GM19025 (cell line): ENCODE data around the gene ENAH.

Experiments used
- ATAC-seq: cut with Tn5 transposase; IDR thresholded peaks from one replicate; pipeline ENCODE4 v1.9.1; 2021; ENCODE audit warnings: mild to moderate bottlenecking, low read depth, moderate library complexity; ENCODE audit not compliant: unreplicated experiment

Gene ENAH

GRCh38 chr1:225462714-225463574 lies 190.0 kb downstream of the ENAH start:
- no peak for ATAC-seq

DNA sequence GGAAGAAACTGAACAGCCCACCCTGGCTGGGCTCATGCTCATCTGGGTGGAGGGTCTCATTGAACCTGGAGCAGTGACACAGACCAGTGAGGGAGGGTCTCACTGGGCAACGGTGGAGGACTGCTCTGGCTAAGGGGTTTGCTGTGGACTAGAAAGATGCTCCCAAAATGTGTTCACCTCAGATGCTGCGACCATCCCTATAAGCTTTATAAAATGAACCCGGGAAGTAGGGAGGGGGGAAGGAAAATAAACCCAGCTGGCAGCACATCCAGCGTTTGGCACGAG lies 190.6 kb downstream of the ENAH start:
- no peak for ATAC-seq

DNA sequence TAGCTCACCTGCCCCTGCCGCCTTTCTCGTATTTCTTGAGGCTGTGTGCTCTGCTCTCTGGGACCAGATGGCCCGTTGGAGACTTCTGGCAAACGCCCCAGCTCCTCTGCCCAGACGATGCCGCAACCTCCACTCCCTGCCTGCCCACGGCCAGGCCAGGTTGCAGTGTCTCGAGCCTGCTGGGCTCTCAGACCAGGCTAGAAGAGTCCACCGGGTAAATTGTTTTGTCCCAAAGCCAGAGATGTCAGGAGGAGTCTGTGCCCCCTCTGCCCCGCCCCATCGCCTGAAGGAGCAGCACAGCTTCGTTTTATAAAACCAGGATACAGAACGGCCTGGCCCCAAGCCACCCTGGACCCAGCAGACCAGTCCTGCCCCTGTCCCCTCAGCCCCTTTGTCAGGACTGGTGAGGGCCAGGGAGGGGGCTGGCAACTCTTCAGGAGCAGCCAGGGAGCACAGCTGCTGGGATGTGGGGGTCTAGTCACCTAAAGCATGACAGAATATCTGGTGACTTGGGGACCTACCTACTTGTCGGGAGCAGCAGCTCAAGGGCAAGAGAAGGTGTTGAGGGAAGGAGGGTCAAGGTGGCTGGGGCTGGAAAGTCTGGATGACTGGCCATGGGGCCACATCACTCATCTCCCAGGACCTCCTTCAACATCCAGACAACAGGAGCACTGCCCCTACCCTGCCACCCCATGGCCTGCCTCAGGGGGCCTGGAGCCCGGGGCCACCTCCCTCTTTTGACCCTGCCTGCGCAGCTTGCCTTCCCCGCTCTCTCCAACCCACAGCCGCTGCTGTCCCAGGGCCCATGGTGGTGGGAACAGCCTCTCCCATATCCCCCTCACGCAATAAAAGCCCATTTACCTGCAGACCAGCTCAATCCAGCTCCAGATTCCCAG lies 191.1 kb downstream of the ENAH start:
- no peak for ATAC-seq

- no peak for ATAC-seq
Measured at GRCh38 chr1:225460737-225461532, 192.0 kb downstream of the ENAH start.

- no peak for ATAC-seq
Measured at GRCh38 chr1:225460021-225460736, 192.7 kb downstream of the ENAH start.

DNA sequence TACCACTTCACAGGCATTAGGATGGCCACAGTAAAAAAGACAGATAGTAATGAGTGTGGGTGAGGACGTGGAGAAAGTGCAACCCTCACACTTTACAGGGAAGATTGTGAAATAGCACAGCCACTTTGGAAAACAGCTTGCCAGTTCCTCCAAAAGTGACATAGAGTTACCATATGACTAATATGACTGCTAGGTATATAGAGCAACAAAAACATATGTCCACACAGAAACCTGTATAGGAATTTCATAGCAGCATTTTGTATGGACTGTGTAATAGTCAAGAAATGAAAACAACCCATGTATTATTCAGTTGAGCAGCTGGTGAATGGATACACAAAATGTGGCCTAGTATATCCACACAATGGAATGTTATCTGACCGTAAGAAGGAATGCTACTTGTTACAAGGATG lies 194.7 kb downstream of the ENAH start:
- no peak for ATAC-seq

- ATAC-seq, result peak; percentile 66
Measured at GRCh38 chr1:225454733-225455132, 198.2 kb downstream of the ENAH start.

- peak; percentile 23 for ATAC-seq
Measured at GRCh38 chr1:225453797-225454648, 198.9 kb downstream of the ENAH start.

DNA sequence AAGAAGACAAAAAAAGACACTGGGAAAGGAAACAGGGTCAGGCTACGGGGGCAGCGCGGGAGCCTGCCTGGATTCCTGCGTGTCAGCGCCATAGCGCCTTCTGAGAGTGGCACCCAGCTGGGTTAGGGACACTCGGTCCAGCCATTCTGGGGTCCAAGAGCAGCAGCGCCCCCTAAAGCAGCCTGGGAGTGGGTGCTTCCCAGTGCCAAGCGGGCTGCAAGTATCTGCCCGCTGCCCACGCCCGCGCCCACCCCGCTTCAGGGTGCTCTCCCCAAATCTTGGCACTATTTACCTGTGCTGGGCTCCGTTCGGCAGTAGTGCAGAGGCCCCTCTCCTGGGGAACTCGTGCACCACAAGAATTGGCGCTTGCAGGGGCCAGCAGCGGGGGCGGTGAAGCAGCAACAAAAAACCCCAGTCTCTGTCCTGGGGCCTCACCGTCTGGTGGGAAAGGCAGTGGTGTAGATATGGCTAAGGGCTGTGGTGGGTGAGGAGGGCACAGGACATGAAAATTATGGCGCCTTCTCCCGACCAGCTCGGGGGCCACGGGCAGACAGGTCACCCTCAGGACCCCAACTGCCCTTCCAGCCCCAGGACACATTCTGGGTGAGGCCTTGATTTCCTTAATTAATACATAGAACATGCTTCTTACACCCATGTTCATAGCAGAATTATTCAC lies 200.9 kb downstream of the ENAH start:
- ATAC-seq, result no peak

- no peak for ATAC-seq
Measured at GRCh38 chr1:225451340-225451739, 201.6 kb downstream of the ENAH start.

DNA sequence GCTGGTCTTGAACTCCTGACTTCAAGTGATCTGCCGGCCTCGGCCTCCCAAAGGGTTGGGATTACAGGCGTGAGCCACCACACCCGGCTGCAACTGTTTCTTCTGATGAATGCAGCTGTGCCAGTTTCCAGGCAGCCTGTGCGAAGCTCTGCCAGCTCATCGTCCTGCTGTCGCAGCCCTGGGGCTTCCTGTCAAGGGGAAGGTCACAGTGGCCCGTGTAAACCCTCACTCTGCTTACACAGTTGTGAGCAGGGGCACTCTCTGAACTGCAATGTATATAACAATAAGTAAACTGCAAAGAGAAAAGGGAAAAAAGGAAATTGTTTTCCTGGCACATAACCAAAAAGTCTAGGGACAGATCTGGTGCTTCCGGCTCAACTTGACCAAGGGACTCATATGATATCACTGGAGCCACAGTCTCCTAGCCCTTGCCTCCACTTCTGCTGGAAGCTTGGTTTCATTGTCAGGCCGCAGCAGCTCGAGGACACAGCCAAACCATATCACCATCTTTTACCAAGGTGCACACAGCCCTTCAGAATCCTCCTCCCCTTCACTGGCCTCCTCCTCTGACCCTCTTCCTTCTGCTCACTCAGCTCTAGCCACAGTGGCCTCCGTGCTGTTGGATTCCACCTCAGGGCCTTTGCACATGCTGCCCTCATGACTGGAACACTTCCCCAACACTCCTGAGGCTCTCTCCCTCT lies 202.3 kb downstream of the ENAH start:
- no peak for ATAC-seq

DNA sequence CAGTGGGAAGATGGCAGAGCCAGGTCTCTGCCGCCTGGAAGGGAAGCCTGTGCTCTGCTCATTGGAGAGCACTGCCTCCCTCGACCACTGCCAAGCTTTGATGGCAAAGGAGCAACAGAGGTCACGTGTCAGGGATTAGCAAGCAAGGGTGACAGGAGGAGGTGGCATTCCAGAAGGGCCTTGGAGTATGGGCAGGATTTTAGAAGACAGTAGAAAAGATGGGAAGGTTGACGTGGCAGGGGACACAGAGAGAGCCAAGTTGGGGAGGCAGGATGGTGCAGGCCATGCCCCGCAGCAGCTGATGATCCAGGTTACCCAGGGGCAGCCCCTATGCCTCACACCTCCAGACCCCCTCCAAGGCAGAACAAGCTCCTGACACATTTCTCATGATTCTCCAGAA lies 203.1 kb downstream of the ENAH start:
- ATAC-seq, result no peak

DNA sequence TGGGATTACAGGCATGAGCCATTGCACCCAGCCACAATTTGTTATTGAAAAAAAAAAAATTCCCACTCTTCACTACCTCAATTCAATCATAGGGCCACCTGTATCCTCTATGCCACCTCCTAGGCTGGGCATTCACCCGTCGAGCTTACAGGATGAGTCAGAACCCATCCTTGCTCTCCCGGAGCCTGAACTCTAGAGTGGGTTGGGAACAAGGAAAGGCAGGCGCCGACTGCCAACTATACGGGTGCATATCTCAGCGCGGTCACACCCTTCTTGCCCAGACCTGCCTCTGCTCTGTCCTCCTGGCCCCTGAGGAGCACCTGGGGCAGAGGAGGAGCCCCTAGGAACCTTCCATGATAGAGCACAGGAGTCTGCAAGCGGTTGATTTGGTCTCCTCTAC lies 203.7 kb downstream of the ENAH start:
- no peak for ATAC-seq

DNA sequence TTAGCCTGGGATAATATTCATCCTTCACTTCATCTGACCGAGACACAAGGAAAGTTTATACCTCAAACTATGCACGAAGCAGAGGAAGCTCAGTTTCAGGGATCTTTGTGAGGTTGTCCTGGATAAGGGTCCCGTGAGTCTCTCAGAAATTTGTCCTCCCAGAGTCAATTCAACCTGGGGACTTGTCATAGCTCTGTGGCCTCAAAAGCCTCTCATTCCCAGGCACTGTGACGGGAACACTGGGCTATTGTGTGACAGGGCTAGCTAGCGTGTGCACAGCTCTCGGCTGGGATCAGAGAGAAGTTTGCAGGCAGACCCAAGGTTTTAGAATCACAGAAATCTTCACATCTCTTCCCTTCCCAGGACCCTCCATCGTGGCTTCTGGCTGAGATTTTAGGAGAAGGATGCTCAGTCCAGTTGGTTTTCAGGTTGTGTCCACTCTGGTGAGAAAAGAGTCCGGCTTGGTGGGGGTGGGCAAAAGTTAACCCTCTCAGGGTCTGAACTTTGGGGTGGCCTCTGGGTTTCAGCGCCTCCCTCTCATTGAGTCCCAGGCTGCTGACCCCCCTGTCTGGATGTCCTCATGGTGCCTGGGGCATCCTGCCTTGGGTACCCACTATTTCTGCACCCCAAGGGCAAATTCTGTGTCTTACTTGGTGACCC lies 204.6 kb downstream of the ENAH start:
- ATAC-seq, result no peak

GRCh38 chr1:225447650-225448089 lies 205.3 kb downstream of the ENAH start:
- ATAC-seq, result no peak

DNA sequence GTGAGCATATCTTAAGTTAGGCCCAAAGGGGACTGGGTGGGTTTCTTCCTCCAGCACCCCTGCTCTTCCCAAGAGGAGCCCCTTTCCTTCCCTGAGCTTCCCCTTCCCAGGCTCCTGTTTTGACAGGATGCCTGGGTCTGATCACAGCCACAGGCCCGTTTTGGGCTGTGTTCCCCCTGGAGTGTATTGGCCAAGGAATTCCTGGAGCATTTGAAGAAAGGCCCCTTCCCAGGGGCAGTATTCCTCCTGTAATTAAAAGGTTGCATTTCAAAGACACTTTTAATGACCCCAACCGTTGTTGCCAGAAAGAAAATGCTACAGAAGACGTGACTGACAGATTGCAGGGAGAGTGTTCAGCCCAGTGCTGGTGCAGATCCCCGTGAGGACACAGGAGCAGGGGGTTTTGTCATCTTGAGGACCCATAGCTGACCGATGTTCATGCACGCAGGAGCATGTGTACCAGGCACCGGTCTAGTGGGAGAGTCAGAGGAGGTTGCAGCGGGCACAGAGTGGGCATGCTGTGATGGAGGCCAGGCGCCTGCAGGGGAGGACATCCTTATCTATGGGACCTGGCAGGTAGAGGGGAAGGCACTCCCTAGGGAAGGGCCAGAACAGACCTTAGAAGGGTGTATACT lies 205.8 kb downstream of the ENAH start:
- ATAC-seq, result no peak

DNA sequence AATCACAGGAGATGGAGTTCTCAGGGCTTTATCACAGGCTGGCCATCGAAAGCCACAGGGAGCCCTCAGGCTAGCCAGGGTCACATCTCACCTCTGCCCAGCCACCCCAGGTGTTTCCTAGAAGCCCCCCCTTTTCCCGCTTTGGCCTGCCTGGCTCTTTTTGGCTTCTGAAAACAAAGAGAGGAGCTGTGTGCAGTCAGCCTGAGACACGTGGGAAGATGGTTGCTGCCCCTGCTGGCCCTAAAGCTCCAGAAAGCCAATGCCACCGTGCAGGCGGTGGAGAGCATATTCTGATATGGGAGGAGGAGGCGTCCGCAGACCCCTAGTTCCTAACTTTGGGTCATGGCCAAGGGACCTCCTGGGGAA lies 206.3 kb downstream of the ENAH start:
- no peak for ATAC-seq
